Measurements from ENCODE around the gene COX7B2.

COX7B2 gene

GRCh38 chr4:46909078-46909477, at the start of gene COX7B2:
COX7B2 (minus strand) TSS chr4:46909245; CDS start chr4:46735192, 174,053 bp downstream.
- Histone ChIP-seq H3K36me3 (ENCODE audit: insufficient read depth, insufficient read length, low read length) (no peaks in the 10 kb centered on the region), H3K9ac (ENCODE audit: insufficient read length, low read depth) (no peak within 1 kb of the TSS), H3K4me3 (ENCODE audit: insufficient read length, low read depth) (no peak within 1 kb of the TSS), H3K4me1 (ENCODE audit: insufficient read depth, insufficient read length) (no peaks in the 10 kb centered on the region), H3K9me3 (ENCODE audit: insufficient read depth, low read length) (no peaks in the 10 kb centered on the region), H3K27me3 (ENCODE audit: insufficient read depth, insufficient read length) (no peaks in the 10 kb centered on the region)
- no peak for DNase-seq (ENCODE audit: low read depth, low spot score)
- no peak for TF ChIP-seq ZNF274 (IDR thresholded peaks at IDR 0.05; ENCODE audit: low read depth, low read length)
- TF ChIP-seq YY1 (IDR thresholded peaks at IDR 0.05; ENCODE audit: insufficient read depth, insufficient read length): no peak
- no peak for TF ChIP-seq SUZ12 (IDR thresholded peaks at IDR 0.05; ENCODE audit: extremely low read depth, insufficient read depth, insufficient read length)

GRCh38 chr4:46956451-46956850, 47.4 kb upstream of the COX7B2 start:
- TF ChIP-seq YY1 (IDR thresholded peaks at IDR 0.05; ENCODE audit: insufficient read depth, insufficient read length): no peak
- TF ChIP-seq ZNF274 (IDR thresholded peaks at IDR 0.05; ENCODE audit: low read depth, low read length): no peak
- no peak for TF ChIP-seq SUZ12 (IDR thresholded peaks at IDR 0.05; ENCODE audit: extremely low read depth, insufficient read depth, insufficient read length)
- H3K4me3 ChIP-seq (ENCODE audit: insufficient read length, low read depth): no peak overlapping the region
- H3K27me3 ChIP-seq (ENCODE audit: insufficient read depth, insufficient read length): no peaks in the 10 kb centered on the region
- no peaks in the 10 kb centered on the region for H3K9me3 ChIP-seq (ENCODE audit: insufficient read depth, low read length)
- DNase-seq (ENCODE audit: low read depth, low spot score): no peak
- H3K36me3 ChIP-seq (ENCODE audit: insufficient read depth, insufficient read length, low read length): no peaks in the 10 kb centered on the region
- H3K9ac ChIP-seq (ENCODE audit: insufficient read length, low read depth): no peak overlapping the region
- H3K4me1 ChIP-seq (ENCODE audit: insufficient read depth, insufficient read length): no peaks in the 10 kb centered on the region

GRCh38 chr4:46955601-46956000, 46.6 kb upstream of the COX7B2 start:
- Histone ChIP-seq H3K9me3 (ENCODE audit: insufficient read depth, low read length) (no peaks in the 10 kb centered on the region), H3K36me3 (ENCODE audit: insufficient read depth, insufficient read length, low read length) (no peaks in the 10 kb centered on the region), H3K9ac (ENCODE audit: insufficient read length, low read depth) (no peak overlapping the region), H3K4me3 (ENCODE audit: insufficient read length, low read depth) (no peak overlapping the region), H3K27me3 (ENCODE audit: insufficient read depth, insufficient read length) (no peaks in the 10 kb centered on the region), H3K4me1 (ENCODE audit: insufficient read depth, insufficient read length) (no peaks in the 10 kb centered on the region)
- TF ChIP-seq YY1 (IDR thresholded peaks at IDR 0.05; ENCODE audit: insufficient read depth, insufficient read length) (no peak), ZNF274 (IDR thresholded peaks at IDR 0.05; ENCODE audit: low read depth, low read length) (no peak), SUZ12 (IDR thresholded peaks at IDR 0.05; ENCODE audit: extremely low read depth, insufficient read depth, insufficient read length) (no peak)
- DNase-seq (ENCODE audit: low read depth, low spot score): no peak

- H3K9me3 ChIP-seq (ENCODE audit: insufficient read depth, low read length): no peaks in the 10 kb centered on the region
- no peak for DNase-seq (ENCODE audit: low read depth, low spot score)
- no peaks in the 10 kb centered on the region for H3K4me1 ChIP-seq (ENCODE audit: insufficient read depth, insufficient read length)
- H3K4me3 ChIP-seq (ENCODE audit: insufficient read length, low read depth): no peak overlapping the region
- no peak overlapping the region for H3K9ac ChIP-seq (ENCODE audit: insufficient read length, low read depth)
- H3K27me3 ChIP-seq (ENCODE audit: insufficient read depth, insufficient read length): no peaks in the 10 kb centered on the region
- TF ChIP-seq YY1 (IDR thresholded peaks at IDR 0.05; ENCODE audit: insufficient read depth, insufficient read length) (no peak), SUZ12 (IDR thresholded peaks at IDR 0.05; ENCODE audit: extremely low read depth, insufficient read depth, insufficient read length) (no peak), ZNF274 (IDR thresholded peaks at IDR 0.05; ENCODE audit: low read depth, low read length) (no peak)
- H3K36me3 ChIP-seq (ENCODE audit: insufficient read depth, insufficient read length, low read length): no peaks in the 10 kb centered on the region
These were observed 45.6 kb upstream of the COX7B2 start for GRCh38 chr4:46954643-46955042.

GRCh38 chr4:46953564-46953963, 44.5 kb upstream of the COX7B2 start:
- H3K9me3 ChIP-seq (ENCODE audit: insufficient read depth, low read length): no peaks in the 10 kb centered on the region
- H3K27me3 ChIP-seq (ENCODE audit: insufficient read depth, insufficient read length): no peaks in the 10 kb centered on the region
- H3K4me1 ChIP-seq (ENCODE audit: insufficient read depth, insufficient read length): no peaks in the 10 kb centered on the region
- no peak for DNase-seq (ENCODE audit: low read depth, low spot score)
- TF ChIP-seq ZNF274 (IDR thresholded peaks at IDR 0.05; ENCODE audit: low read depth, low read length) (no peak), SUZ12 (IDR thresholded peaks at IDR 0.05; ENCODE audit: extremely low read depth, insufficient read depth, insufficient read length) (no peak)
- H3K9ac ChIP-seq (ENCODE audit: insufficient read length, low read depth): no peak overlapping the region
- H3K36me3 ChIP-seq (ENCODE audit: insufficient read depth, insufficient read length, low read length): no peaks in the 10 kb centered on the region
- H3K4me3 ChIP-seq (ENCODE audit: insufficient read length, low read depth): no peak overlapping the region

GRCh38 chr4:46952451-46952850, 43.4 kb upstream of the COX7B2 start:
- no peaks in the 10 kb centered on the region for H3K36me3 ChIP-seq (ENCODE audit: insufficient read depth, insufficient read length, low read length)
- no peak overlapping the region for H3K9ac ChIP-seq (ENCODE audit: insufficient read length, low read depth)
- H3K4me1 ChIP-seq (ENCODE audit: insufficient read depth, insufficient read length): no peaks in the 10 kb centered on the region
- no peak for DNase-seq (ENCODE audit: low read depth, low spot score)
- no peak overlapping the region for H3K4me3 ChIP-seq (ENCODE audit: insufficient read length, low read depth)
- H3K27me3 ChIP-seq (ENCODE audit: insufficient read depth, insufficient read length): no peaks in the 10 kb centered on the region
- TF ChIP-seq YY1 (IDR thresholded peaks at IDR 0.05; ENCODE audit: insufficient read depth, insufficient read length): no peak
- TF ChIP-seq SUZ12 (IDR thresholded peaks at IDR 0.05; ENCODE audit: extremely low read depth, insufficient read depth, insufficient read length): no peak
- TF ChIP-seq ZNF274 (IDR thresholded peaks at IDR 0.05; ENCODE audit: low read depth, low read length): no peak
- H3K9me3 ChIP-seq (ENCODE audit: insufficient read depth, low read length): no peaks in the 10 kb centered on the region

- no peaks in the 10 kb centered on the region for H3K4me1 ChIP-seq (ENCODE audit: insufficient read depth, insufficient read length)
- TF ChIP-seq SUZ12 (IDR thresholded peaks at IDR 0.05; ENCODE audit: extremely low read depth, insufficient read depth, insufficient read length) (no peak), ZNF274 (IDR thresholded peaks at IDR 0.05; ENCODE audit: low read depth, low read length) (no peak)
- H3K4me3 ChIP-seq (ENCODE audit: insufficient read length, low read depth): no peak overlapping the region
- no peak for DNase-seq (ENCODE audit: low read depth, low spot score)
- H3K9me3 ChIP-seq (ENCODE audit: insufficient read depth, low read length): no peaks in the 10 kb centered on the region
- no peak overlapping the region for H3K9ac ChIP-seq (ENCODE audit: insufficient read length, low read depth)
- H3K36me3 ChIP-seq (ENCODE audit: insufficient read depth, insufficient read length, low read length): no peaks in the 10 kb centered on the region
- no peaks in the 10 kb centered on the region for H3K27me3 ChIP-seq (ENCODE audit: insufficient read depth, insufficient read length)
These were observed 41.8 kb upstream of the COX7B2 start for GRCh38 chr4:46950826-46951225.

- H3K9ac ChIP-seq (ENCODE audit: insufficient read length, low read depth): no peak overlapping the region
- H3K36me3 ChIP-seq (ENCODE audit: insufficient read depth, insufficient read length, low read length): no peaks in the 10 kb centered on the region
- no peaks in the 10 kb centered on the region for H3K4me1 ChIP-seq (ENCODE audit: insufficient read depth, insufficient read length)
- TF ChIP-seq ZNF274 (IDR thresholded peaks at IDR 0.05; ENCODE audit: low read depth, low read length) (no peak), SUZ12 (IDR thresholded peaks at IDR 0.05; ENCODE audit: extremely low read depth, insufficient read depth, insufficient read length) (no peak), YY1 (IDR thresholded peaks at IDR 0.05; ENCODE audit: insufficient read depth, insufficient read length) (no peak)
- no peaks in the 10 kb centered on the region for H3K27me3 ChIP-seq (ENCODE audit: insufficient read depth, insufficient read length)
- no peaks in the 10 kb centered on the region for H3K9me3 ChIP-seq (ENCODE audit: insufficient read depth, low read length)
- DNase-seq (ENCODE audit: low read depth, low spot score): no peak
- H3K4me3 ChIP-seq (ENCODE audit: insufficient read length, low read depth): no peak overlapping the region
These were observed 40.8 kb upstream of the COX7B2 start for GRCh38 chr4:46949822-46950221.
